ENCODE measurements around the gene NMRAL1.

Gene NMRAL1

DNA sequence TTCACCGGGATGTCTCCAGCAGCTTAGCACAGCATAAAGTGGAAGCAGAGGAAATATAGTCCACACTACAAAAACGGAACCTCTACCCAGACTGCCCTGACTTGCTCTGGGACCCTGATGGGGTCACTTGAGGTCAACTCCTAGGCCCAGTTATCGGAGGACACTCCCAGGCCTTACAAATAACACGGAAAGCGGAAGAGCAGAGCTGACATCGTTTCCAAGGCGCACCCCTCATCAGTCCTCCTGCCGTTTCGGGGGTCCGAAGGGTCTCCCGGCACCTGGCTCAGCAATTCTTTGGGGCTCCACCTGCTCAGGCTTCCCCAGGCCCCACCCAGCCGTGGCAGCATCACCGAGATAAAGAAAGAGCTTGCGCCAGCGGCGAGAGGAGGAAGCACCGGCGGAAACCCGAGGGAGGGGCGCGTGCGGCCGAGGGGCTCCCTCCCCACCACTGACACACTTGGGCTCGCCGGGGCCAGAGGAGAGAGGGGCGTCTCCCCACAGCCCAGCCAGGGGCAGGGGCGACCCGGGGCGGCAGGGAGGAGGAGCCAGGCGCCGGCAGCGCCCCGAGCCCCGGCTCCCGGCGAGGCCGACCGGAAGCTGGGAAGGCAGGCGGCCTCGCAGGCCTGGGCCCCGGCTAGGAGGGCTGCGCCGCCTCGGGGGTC is 58.8 kb downstream of the NMRAL1 start:
- Histone ChIP-seq H3K27ac (ENCODE audit: extremely low read depth, low read depth, low read length) (peak overlapping the region; percentile 72; the same call in 1 of the 2 replicates), H3K4me1 (ENCODE audit: control insufficient read depth, insufficient read depth, low read length) (no peaks in the 10 kb centered on the region; the same call in 1 of the 2 replicates), H3K9me3 (ENCODE audit: control insufficient read depth, insufficient read depth, low read depth, low read length) (no peaks in the 10 kb centered on the region), H3K4me3 (ENCODE audit: low read depth, low read length) (peak overlapping the region; percentile 67), H3K36me3 (ENCODE audit: control insufficient read depth in 2 of 2, insufficient read depth in 1 of 2, low read length in 2 of 2) (peaks cover 0 to 20% of the 10 kb centered on the region in 2 experiments; a peak in 1 of 3 replicates)
- CTCF ChIA-PET = interaction anchor here (0.6 to 9.9 kb wide), 4 partner anchors 13 to 322 kb away, joined by 3 to 135 read pairs (median 5); no protein-coding TSS in a partner anchor
- POLR2A ChIA-PET = interaction anchor here (1.0 to 1.8 kb wide), 4 partner anchors 11 to 64 kb away, joined by 3 to 6 read pairs (median 4); no protein-coding TSS in a partner anchor
- TF ChIP-seq, protein P1, sequence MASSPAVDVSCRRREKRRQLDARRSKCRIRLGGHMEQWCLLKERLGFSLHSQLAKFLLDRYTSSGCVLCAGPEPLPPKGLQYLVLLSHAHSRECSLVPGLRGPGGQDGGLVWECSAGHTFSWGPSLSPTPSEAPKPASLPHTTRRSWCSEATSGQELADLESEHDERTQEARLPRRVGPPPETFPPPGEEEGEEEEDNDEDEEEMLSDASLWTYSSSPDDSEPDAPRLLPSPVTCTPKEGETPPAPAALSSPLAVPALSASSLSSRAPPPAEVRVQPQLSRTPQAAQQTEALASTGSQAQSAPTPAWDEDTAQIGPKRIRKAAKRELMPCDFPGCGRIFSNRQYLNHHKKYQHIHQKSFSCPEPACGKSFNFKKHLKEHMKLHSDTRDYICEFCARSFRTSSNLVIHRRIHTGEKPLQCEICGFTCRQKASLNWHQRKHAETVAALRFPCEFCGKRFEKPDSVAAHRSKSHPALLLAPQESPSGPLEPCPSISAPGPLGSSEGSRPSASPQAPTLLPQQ (tag by site-specific recombination; IDR thresholded peaks at IDR 0.05) = 0 out of 2 replicates have a peak, but pooled peaks have one; percentile 13
- TF ChIP-seq SETDB1 (IDR thresholded peaks at IDR 0.05; ENCODE audit: insufficient read length, low read length) = no peak
- no peak for TF ChIP-seq ZNF155 (tag by site-specific recombination; IDR thresholded peaks at IDR 0.05)
- TF ChIP-seq ZNF600 (tag by site-specific recombination; IDR thresholded peaks at IDR 0.05) = no peak
- no peak for TF ChIP-seq ZNF302 (tag by site-specific recombination; IDR thresholded peaks at IDR 0.05; ENCODE audit: low read depth)
- TF ChIP-seq ZNF394 (tag by site-specific recombination; IDR thresholded peaks at IDR 0.05; ENCODE audit: borderline replicate concordance) = no peak
- no peak for TF ChIP-seq ZNF544 (tag by site-specific recombination; IDR thresholded peaks at IDR 0.05)
- no peak for TF ChIP-seq ZNF777 (tag by site-specific recombination; IDR thresholded peaks at IDR 0.05; ENCODE audit: borderline replicate concordance)
- no peak for TF ChIP-seq ZNF366 (tag by site-specific recombination; conservative IDR thresholded peaks at IDR 0.05)
- no peak for TF ChIP-seq ZNF157 (tag by site-specific recombination; IDR thresholded peaks at IDR 0.05)
- no peak for TF ChIP-seq ZNF521 (tag by site-specific recombination; IDR thresholded peaks at IDR 0.05)
- 0 out of 2 replicates have a peak, but pooled peaks have one; percentile 44 for TF ChIP-seq ZNF10 (tag by site-specific recombination; IDR thresholded peaks at IDR 0.05)
- no peak for TF ChIP-seq REST (tag by site-specific recombination; IDR thresholded peaks at IDR 0.05)
- no peak for TF ChIP-seq FEZF1 (tag by site-specific recombination; IDR thresholded peaks at IDR 0.05)
- TF ChIP-seq KLF9 (tag by site-specific recombination; IDR thresholded peaks at IDR 0.05; ENCODE audit: low read depth) = no peak
- TF ChIP-seq ZNF133 (tag by site-specific recombination; IDR thresholded peaks at IDR 0.05) = no peak
- TF ChIP-seq ZNF585B (tag by site-specific recombination; IDR thresholded peaks at IDR 0.05) = no peak
- no peak for TF ChIP-seq ZSCAN30 (tag by site-specific recombination; IDR thresholded peaks at IDR 0.05)
- no peak for TF ChIP-seq HOXA7 (CRISPR knock-in tag; IDR thresholded peaks at IDR 0.05; ENCODE audit: borderline replicate concordance)
- TF ChIP-seq, protein P2, sequence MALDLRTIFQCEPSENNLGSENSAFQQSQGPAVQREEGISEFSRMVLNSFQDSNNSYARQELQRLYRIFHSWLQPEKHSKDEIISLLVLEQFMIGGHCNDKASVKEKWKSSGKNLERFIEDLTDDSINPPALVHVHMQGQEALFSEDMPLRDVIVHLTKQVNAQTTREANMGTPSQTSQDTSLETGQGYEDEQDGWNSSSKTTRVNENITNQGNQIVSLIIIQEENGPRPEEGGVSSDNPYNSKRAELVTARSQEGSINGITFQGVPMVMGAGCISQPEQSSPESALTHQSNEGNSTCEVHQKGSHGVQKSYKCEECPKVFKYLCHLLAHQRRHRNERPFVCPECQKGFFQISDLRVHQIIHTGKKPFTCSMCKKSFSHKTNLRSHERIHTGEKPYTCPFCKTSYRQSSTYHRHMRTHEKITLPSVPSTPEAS (tag by site-specific recombination; IDR thresholded peaks at IDR 0.05) = no peak
- TF ChIP-seq ZNF292 (tag by site-specific recombination; IDR thresholded peaks at IDR 0.05; ENCODE audit: borderline replicate concordance, low read depth) = no peak
- TF ChIP-seq ZNF514 (tag by site-specific recombination; IDR thresholded peaks at IDR 0.05) = no peak
- no peak for TF ChIP-seq ZNF629 (tag by site-specific recombination; IDR thresholded peaks at IDR 0.05)
- no peak for TF ChIP-seq SALL2 (tag by site-specific recombination; IDR thresholded peaks at IDR 0.05; ENCODE audit: borderline replicate concordance)
- TF ChIP-seq ZNF169 (tag by site-specific recombination; IDR thresholded peaks at IDR 0.05) = no peak
- no peak for TF ChIP-seq ZNF530 (tag by site-specific recombination; IDR thresholded peaks at IDR 0.05; ENCODE audit: low read depth)
- TF ChIP-seq ZNF701 (tag by site-specific recombination; IDR thresholded peaks at IDR 0.05) = no peak
- TF ChIP-seq ZNF596 (tag by site-specific recombination; IDR thresholded peaks at IDR 0.05) = no peak
- TF ChIP-seq KLF7 (tag by site-specific recombination; IDR thresholded peaks at IDR 0.05; ENCODE audit: borderline replicate concordance) = peak; percentile 73; the same call in 1 of the 2 replicates
- TF ChIP-seq, protein P3, sequence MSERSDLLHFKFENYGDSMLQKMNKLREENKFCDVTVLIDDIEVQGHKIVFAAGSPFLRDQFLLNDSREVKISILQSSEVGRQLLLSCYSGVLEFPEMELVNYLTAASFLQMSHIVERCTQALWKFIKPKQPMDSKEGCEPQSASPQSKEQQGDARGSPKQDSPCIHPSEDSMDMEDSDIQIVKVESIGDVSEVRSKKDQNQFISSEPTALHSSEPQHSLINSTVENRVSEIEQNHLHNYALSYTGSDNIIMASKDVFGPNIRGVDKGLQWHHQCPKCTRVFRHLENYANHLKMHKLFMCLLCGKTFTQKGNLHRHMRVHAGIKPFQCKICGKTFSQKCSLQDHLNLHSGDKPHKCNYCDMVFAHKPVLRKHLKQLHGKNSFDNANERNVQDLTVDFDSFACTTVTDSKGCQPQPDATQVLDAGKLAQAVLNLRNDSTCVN (tag by site-specific recombination; optimal IDR thresholded peaks at IDR 0.05) = no peak
- TF ChIP-seq ZBTB21 (tag by site-specific recombination; IDR thresholded peaks at IDR 0.05) = no peak

Data from HEK293 (cell line).